Left ventricle myocardium inferior (tissue), 1 donor: ENCODE measurements around the gene GUCA1A. TPM values are rescaled to one million over a fixed set of nuclear protein-coding genes. Genes with fewer than 3 reads are reported as not detected.

Experiments
- DNase-seq: peaks from one replicate; pipeline ENCODE4 v3.0.0-alpha.2; 2020
- H3K27ac ChIP-seq: fragments of 200-600 bp; replicated peaks from 2 replicates; pipeline ENCODE4 v1.8.0; 2021
- H3K27me3 ChIP-seq: fragments of 200-600 bp; 2 replicates; pipeline ENCODE4 v1.8.0; 2021; ENCODE audit warnings: low read depth
- H3K36me3 ChIP-seq: fragments of 200-600 bp; 2 replicates; pipeline ENCODE4 v1.8.0; 2021
- H3K4me1 ChIP-seq: fragments of 200-600 bp; 2 replicates; pipeline ENCODE4 v1.8.0; 2021
- H3K4me3 ChIP-seq: fragments of 200-600 bp; 2 replicates; pipeline ENCODE4 v1.8.0; 2021; ENCODE audit warnings: mild to moderate bottlenecking, moderate library complexity
- H3K9me3 ChIP-seq: fragments of 200-600 bp; replicated peaks from 2 replicates; pipeline ENCODE4 v1.8.0; 2021
- CTCF ChIP-seq: fragments of 200-600 bp; IDR thresholded peaks from 2 replicates; pipeline ENCODE4 v1.8.0; 2021; ENCODE audit warnings: antibody characterized with exemption, mild to moderate bottlenecking, borderline replicate concordance
- intact Hi-C: fragments of 100-400 bp; cut with micrococcal nuclease; formaldehyde crosslinking; loops from one replicate; pipeline ENCODE4 v1.11.0; 2022
- total RNA-seq: library from RNA; stranded (reverse); fragmentation: NEBNext Ultra II Directional; extraction: Animal tissue kit (Norgen Biotek cat#: 25700); gene quantifications from one replicate; pipeline ENCODE4 v1.2.1, GENCODE V29; 2021
- donor health status: DM: no; HTN: yes; CAD: no; lungs with severe emphysema.

The GUCA1A gene
- total RNA-seq, 1 donor from 2014 or later: not detected

- Histone ChIP-seq H3K4me3 (no peak overlapping the region), H3K36me3 (no peaks in the 10 kb centered on the region), H3K27ac (no peak overlapping the region), H3K27me3 (peaks cover 5% of the 10 kb centered on the region), H3K4me1 (peaks cover 8% of the 10 kb centered on the region), H3K9me3 (no peaks in the 10 kb centered on the region)
- TF ChIP-seq CTCF: no peak
- no peak for DNase-seq
- intact Hi-C loops: no loop called here
These were observed 10.8 kb upstream of the GUCA1A start for GRCh38 chr6:42162384-42162783.

GRCh38 chr6:42162812-42163211 is 10.4 kb upstream of the GUCA1A start:
- intact Hi-C loops: no loop called here
- no peaks in the 10 kb centered on the region for H3K9me3 ChIP-seq
- TF ChIP-seq CTCF: no peak
- peaks cover 7% of the 10 kb centered on the region for H3K4me1 ChIP-seq
- H3K4me3 ChIP-seq: no peak overlapping the region
- no peak overlapping the region for H3K27ac ChIP-seq
- H3K36me3 ChIP-seq: no peaks in the 10 kb centered on the region
- H3K27me3 ChIP-seq: peaks cover 5% of the 10 kb centered on the region
- no peak for DNase-seq

- no peak for DNase-seq
- intact Hi-C loops: no loop called here
- H3K27ac ChIP-seq: no peak overlapping the region
These were observed 9.2 kb upstream of the GUCA1A start for GRCh38 chr6:42163981-42164380.

GRCh38 chr6:42165016-42165415 is 8.1 kb upstream of the GUCA1A start:
- no peak for TF ChIP-seq CTCF
- intact Hi-C loops: no loop called here
- Histone ChIP-seq H3K36me3 (no peaks in the 10 kb centered on the region), H3K4me3 (no peak overlapping the region), H3K27me3 (peaks cover 5% of the 10 kb centered on the region), H3K4me1 (no peaks in the 10 kb centered on the region), H3K27ac (no peak overlapping the region), H3K9me3 (no peaks in the 10 kb centered on the region)
- DNase-seq: no peak

More at GRCh38 chr6:42163981-42164380, 9.2 kb upstream of the GUCA1A start:
- Histone ChIP-seq H3K27me3 (peaks cover 5% of the 10 kb centered on the region), H3K9me3 (no peaks in the 10 kb centered on the region), H3K36me3 (no peaks in the 10 kb centered on the region), H3K4me1 (no peaks in the 10 kb centered on the region), H3K4me3 (no peak overlapping the region)
- no peak for TF ChIP-seq CTCF

- no peaks in the 10 kb centered on the region for H3K27me3 ChIP-seq
- H3K27ac ChIP-seq: no peak overlapping the region
- H3K36me3 ChIP-seq: no peaks in the 10 kb centered on the region
- H3K9me3 ChIP-seq: no peaks in the 10 kb centered on the region
- no peak overlapping the region for H3K4me3 ChIP-seq
- intact Hi-C loops: loop anchor here (2.0 kb wide), 1 partner anchor 92 kb away; no protein-coding TSS in a partner anchor
- no peaks in the 10 kb centered on the region for H3K4me1 ChIP-seq
- peak; percentile 96 for TF ChIP-seq CTCF
- peak; percentile 44 for DNase-seq
These were observed 6.6 kb upstream of the GUCA1A start for GRCh38 chr6:42166444-42167141.
